Measurements from ENCODE around the gene PIK3R4.

PIK3R4 gene

GRCh38 chr3:130649061-130649654 is 97.5 kb downstream of the PIK3R4 start:
- Mint-ChIP-seq H3K36me3 (no peaks in the 10 kb centered on the region), H3K27me3 (no peaks in the 10 kb centered on the region), H3K4me3 (no peak overlapping the region), H3K4me1 (ENCODE audit: low read depth) (no peaks in the 10 kb centered on the region), H3K9me3 (ENCODE audit: low read depth) (no peaks in the 10 kb centered on the region), H3K27ac (no peak overlapping the region)

- Mint-ChIP-seq H3K27me3 (no peaks in the 10 kb centered on the region), H3K9me3 (ENCODE audit: low read depth) (no peaks in the 10 kb centered on the region), H3K4me3 (no peak overlapping the region), H3K27ac (no peak overlapping the region), H3K36me3 (no peaks in the 10 kb centered on the region), H3K4me1 (ENCODE audit: low read depth) (no peaks in the 10 kb centered on the region)
Measured at GRCh38 chr3:130648293-130648692, 98.3 kb downstream of the PIK3R4 start.

DNA sequence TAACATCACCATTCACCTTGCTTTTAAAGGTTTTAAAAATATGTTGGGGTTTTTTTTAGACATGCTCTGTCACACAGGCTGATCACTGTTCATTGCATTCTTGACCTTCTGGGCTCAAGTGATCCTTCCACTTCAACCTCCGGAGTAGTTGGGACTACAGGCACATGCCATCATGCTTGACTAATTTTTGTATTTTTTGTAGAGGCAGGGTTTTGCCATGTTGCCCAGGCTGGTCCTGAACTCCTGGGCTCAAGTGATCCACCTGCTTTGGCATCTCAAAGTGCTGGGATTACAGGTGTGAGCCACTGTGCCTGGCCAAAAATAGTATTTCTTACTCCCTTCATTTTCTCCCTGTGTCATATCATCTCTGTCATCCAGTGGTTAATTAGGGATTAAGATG is 101.4 kb downstream of the PIK3R4 start:
- Mint-ChIP-seq H3K9me3 (ENCODE audit: low read depth) (no peaks in the 10 kb centered on the region), H3K36me3 (no peaks in the 10 kb centered on the region), H3K27me3 (peaks cover 12% of the 10 kb centered on the region), H3K4me3 (no peak overlapping the region), H3K27ac (no peak overlapping the region), H3K4me1 (ENCODE audit: low read depth) (no peaks in the 10 kb centered on the region)

DNA sequence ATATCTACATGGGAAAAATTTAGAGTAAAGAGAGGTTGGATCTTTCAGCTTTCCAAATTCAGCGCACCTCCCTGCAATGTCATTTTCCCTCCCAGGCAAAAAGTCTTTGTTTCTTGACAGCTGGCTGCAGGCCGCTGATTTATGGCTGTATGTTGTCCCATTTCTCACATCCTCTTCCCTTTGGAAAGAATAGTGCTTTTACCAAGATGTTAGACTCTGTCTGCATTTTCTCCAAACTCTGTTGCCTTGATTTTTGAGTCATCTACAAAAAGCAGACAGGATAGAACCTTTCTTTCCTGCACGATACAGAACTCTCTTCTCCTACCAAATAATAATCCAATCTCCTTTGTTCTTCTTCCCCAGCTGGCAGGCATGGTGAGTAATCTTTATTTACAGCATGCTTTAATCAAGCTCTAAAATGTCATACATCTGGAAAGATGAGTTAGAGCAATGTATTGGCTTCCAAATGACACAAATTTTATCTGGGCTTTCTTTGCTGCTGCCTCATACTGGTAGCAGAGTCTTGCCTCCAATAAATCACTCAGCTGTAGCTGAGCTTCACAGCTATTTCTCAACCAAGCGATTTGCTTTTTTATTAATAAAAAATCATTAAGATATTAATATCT is 101.9 kb downstream of the PIK3R4 start:
- H3K4me3 Mint-ChIP-seq = no peak overlapping the region
- no peak overlapping the region for H3K27ac Mint-ChIP-seq
- H3K27me3 Mint-ChIP-seq = peaks cover 12% of the 10 kb centered on the region
- H3K4me1 Mint-ChIP-seq (ENCODE audit: low read depth) = no peaks in the 10 kb centered on the region
- no peaks in the 10 kb centered on the region for H3K9me3 Mint-ChIP-seq (ENCODE audit: low read depth)
- H3K36me3 Mint-ChIP-seq = no peaks in the 10 kb centered on the region

GRCh38 chr3:130640027-130640426 is 106.6 kb downstream of the PIK3R4 start:
- H3K4me3 Mint-ChIP-seq = no peak overlapping the region
- H3K27ac Mint-ChIP-seq = no peak overlapping the region
- no peaks in the 10 kb centered on the region for H3K36me3 Mint-ChIP-seq
- H3K9me3 Mint-ChIP-seq (ENCODE audit: low read depth) = no peaks in the 10 kb centered on the region
- peaks cover 12% of the 10 kb centered on the region for H3K27me3 Mint-ChIP-seq
- H3K4me1 Mint-ChIP-seq (ENCODE audit: low read depth) = no peaks in the 10 kb centered on the region

DNA sequence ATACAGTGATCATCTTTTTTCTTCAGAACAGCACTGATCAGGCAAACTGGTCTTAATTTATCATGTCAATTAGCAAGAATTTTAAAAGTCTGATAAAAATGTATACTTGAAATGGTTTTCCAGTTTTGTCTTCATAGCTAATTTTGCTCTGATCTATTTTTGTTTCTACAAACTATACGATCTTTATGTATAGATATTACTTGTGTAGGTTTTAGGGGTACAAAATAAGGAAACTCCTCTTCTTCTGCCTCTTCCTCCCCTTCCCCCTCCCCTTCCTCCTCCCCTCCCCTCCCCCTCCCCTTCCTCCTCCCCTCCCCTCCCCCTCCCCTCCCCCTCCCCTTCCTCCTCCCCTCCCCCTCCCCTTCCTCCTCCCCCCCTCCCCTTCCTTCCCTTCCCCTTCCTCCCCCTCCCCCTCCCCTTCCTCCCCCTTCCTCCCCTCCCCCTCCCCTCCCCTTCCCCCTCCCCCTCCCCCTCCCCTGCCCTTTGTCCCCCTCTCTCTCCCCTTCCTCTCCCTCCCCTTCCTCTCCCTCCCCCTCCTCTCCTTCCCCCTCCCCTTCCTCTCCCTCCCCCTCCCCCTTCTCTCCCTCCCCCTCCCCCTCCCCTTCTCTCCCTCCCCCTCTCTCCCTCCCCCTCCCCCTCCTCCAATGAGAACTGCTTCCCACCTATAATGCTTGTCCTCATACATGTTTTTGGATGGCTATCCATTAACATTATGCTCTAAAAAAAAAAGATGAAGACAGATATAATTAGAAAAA is 110.0 kb downstream of the PIK3R4 start:
- H3K4me3 Mint-ChIP-seq = no peak overlapping the region
- no peaks in the 10 kb centered on the region for H3K9me3 Mint-ChIP-seq (ENCODE audit: low read depth)
- no peaks in the 10 kb centered on the region for H3K4me1 Mint-ChIP-seq (ENCODE audit: low read depth)
- H3K27ac Mint-ChIP-seq = no peak overlapping the region
- no peaks in the 10 kb centered on the region for H3K36me3 Mint-ChIP-seq
- H3K27me3 Mint-ChIP-seq = peaks cover 6% of the 10 kb centered on the region

DNA sequence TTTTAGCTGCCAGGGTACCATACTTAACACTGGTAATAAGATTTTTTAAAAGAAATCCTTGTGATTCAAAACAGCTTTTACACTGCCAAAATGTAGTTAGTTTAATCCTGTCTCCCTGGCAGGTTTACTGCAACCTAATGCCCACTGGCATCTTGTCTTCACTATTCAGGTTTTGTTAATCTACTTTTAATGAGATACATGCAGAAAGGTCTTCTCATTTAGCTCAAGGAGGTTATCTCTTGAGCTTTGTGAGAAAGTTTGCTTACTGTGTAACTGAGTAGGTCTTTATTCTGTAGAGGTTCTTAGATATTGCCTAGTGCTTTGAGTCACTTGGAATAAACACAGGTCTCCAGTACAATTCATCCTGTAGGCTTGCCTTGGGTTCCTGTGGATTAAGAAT is 110.7 kb downstream of the PIK3R4 start:
- Mint-ChIP-seq H3K9me3 (ENCODE audit: low read depth) (no peaks in the 10 kb centered on the region), H3K4me3 (no peak overlapping the region), H3K27ac (no peak overlapping the region), H3K4me1 (ENCODE audit: low read depth) (no peaks in the 10 kb centered on the region), H3K36me3 (no peaks in the 10 kb centered on the region), H3K27me3 (peaks cover 3% of the 10 kb centered on the region)

GRCh38 chr3:130635285-130635684 is 111.3 kb downstream of the PIK3R4 start:
- Mint-ChIP-seq H3K9me3 (ENCODE audit: low read depth) (no peaks in the 10 kb centered on the region), H3K36me3 (no peaks in the 10 kb centered on the region), H3K4me3 (no peak overlapping the region), H3K27ac (no peak overlapping the region), H3K4me1 (ENCODE audit: low read depth) (no peaks in the 10 kb centered on the region), H3K27me3 (no peaks in the 10 kb centered on the region)

Measured in activated naive CD8-positive, alpha-beta T cell (primary cell).